G401.6 (cell line): Measurements from ENCODE around the gene MMP17.
"Not testable (repeated sequence)": the region's sequence is repeated elsewhere in the genome, so short reads cannot be mapped to it uniquely, and the experiment has no call there.

Source experiments
- FAIRE-seq: peaks from 2 replicates; lab custom pipeline; 2012; peaks lifted over from hg19 to GRCh38; lab: Jason Lieb, UNC

The MMP17 gene

DNA sequence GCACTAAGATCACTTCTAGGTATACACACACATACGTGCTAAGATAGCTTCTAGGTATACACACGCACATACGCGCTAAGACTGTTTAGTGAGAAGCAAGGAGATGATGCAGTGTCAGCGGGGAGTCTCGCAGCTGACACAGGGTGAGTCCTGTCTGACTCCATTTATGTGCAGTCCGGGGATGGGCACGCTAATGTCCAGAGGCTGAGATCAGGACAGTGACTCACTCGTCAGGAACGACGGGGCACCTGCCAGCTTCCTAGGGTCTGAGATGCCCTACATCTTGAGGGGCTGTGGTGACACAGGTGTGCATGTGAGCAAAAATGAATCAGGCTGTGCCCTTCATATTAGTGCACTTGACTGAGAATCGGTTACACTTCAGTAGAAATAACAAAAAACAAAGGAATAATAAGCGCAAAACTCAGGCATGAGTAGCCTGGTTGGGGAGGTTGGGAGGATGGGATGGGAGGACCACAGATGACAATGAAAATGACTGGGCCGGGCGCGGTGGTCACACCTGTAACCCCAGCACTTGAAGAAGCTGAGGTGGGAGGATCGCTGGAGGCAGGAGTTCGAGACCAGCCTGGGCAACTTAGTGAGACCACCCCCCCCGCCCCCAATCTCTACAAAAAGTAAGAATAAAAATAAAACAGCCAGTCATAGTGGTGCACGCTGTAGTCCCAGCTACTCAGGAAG lies 37.1 kb downstream of the MMP17 start:
- no peak for FAIRE-seq

GRCh38 chr12:131867471-131867870 lies 39.3 kb downstream of the MMP17 start:
- no peak for FAIRE-seq

DNA sequence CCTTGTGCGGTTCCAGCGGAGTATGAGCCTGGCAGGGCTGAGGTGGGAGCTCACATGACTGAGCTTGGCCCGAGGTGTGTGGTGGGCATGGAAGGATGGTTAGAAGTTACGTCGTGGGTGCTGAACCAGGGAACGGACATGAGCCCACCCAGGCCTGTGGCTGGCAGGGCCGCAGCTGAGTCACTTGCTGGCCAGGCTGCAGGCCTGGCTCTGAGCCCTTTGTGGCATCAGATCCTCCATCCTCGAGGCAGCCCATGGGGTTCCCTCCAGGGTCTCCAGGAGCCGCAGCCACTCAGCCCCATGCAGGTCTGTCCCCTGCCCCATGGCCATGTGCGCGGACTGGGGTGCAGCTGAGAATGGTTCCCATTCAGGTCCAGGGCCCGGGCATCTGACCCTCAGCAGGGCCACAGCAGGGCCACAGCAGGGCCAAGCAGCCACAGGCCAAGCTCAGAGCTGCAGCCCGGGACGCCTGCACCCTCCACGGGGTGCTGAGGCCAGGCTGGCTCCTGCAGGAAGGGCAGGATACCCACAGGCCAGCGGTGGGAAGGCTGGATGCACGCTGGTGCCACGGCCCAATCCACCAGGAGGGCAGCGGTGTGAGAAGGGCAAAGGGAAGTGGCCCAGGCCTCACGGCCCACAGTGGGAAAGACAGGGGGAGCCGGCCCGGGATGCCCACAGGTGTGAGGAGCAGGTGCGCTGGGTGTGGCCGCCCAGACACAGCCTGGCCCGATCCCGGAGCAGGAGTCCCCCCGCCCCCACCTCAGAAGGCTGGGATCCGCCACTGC lies 39.9 kb downstream of the MMP17 start:
- no peak for FAIRE-seq

GRCh38 chr12:131869871-131870418 lies 41.8 kb downstream of the MMP17 start:
- FAIRE-seq = no peak

DNA sequence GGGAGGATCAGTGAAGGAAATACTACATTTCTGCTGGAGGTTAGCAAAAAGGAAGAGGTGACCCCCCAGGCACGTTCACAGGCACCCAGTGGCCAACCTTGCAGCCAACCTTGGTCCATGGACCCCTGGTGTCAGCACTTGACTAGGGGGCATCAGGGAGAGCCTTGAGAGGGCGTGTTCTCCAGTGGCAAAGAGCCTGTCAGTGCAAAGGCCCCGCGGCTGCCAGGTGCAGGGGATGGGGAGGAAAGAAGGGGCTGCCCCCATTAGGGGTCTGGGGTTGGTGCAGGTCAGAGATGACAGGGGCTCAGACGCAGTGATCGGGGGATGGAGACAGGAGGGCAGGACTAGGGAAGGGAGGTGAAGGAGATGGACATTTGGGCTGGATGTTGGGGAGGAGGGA lies 43.5 kb downstream of the MMP17 start:
- FAIRE-seq = no peak

GRCh38 chr12:131872154-131873051 lies 44.2 kb downstream of the MMP17 start:
- no peak for FAIRE-seq

DNA sequence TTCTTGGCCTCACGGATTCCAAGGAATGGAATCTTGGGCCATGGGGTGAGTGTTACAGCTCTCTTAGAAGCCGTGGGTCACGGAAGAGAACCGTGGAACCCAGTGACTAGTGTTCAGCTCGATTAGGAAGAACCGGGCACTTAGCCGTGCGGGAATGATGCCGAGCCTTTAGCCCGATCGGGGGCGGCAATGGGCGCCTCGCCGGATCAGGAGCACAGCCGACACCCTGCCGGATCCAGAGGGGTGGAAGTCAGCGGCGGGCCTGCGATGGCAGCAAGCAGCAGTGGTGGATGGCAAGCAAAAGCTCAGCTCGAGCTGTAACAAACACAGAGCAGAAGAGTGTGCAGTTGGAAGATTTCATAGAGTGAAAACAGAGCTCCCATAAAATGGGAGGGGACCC lies 45.1 kb downstream of the MMP17 start:
- no peak for FAIRE-seq

DNA sequence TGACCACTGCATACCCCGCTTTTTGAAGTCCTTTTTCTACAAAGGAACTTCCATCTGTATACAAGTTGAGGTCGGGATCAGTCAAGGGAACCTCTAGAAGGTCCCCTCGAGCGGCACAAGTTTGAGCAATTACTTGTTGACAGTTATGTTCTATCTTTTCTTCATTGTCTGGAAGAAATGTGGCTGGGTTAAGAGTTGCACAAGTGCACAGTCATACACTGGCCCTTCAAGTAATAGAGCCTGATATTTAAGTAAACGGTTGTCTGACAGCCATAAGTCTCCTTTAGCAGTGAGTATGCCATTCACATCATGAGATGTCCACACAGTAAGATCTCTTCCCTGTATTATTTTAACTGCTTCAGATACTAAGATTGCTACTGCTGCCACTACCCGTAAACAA lies 46.8 kb downstream of the MMP17 start:
- not testable (repeated sequence) for FAIRE-seq

DNA sequence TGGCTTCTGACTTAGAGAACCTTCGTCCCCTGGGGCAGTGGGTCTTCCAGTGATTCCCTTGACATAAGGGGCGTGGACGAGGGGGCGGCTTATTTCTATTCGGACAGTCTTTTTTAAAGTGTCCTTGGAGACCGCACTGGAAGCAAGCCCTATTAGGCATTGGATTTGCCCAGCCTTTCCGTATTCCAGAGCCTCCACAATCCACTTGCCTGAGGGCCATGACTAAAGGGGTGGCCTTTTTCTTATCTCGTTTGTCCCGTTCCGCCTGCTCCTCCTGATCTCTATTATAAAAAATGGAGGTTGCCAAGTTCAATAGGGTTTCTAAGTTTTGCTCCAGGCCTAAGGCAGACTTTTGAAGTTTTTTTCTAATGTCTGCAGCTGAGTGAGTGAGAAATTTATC lies 49.0 kb downstream of the MMP17 start:
- not testable (repeated sequence) for FAIRE-seq

DNA sequence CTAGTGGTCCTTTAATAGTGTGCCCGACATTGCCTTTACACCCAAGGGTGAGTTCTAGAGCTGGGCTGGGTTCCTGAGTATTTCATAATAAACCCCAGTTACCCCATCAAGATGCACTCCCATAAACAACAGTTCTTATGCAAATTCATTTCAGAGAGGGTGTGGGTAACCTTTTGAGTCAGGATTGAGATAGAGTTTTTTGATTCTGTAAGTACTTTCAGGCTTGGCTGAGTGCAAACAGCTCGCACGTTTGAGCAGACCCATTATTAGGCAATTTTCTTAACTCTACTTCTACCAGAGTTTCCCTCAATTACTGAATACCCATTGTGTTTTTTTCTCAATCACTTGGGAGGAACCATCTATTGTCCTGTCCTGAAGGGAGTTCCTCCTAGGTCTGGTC lies 50.2 kb downstream of the MMP17 start:
- not testable (repeated sequence) for FAIRE-seq

GRCh38 chr12:131882804-131883520 lies 54.8 kb downstream of the MMP17 start:
- no peak for FAIRE-seq

DNA sequence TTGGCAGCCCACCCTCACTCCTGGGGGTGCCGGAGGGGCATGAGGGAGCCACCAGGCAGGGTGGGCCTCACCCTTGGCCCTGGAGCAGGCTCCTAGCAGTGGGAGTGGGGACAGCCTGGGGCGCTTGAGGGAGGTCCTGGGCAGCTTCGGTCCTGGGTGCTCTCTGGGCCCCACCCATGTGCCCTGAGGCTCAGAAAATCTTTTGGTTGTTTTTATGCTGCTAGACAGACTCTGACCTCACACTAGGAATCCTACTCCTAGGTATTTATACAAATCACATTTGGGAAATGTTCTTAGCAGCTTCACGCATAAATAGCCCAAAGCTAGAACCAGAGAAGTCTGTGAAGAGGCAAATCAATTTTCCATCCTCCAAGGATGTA lies 55.3 kb downstream of the MMP17 start:
- no peak for FAIRE-seq

- not testable (repeated sequence) for FAIRE-seq
These were observed 56.9 kb downstream of the MMP17 start for GRCh38 chr12:131885076-131885475.

DNA sequence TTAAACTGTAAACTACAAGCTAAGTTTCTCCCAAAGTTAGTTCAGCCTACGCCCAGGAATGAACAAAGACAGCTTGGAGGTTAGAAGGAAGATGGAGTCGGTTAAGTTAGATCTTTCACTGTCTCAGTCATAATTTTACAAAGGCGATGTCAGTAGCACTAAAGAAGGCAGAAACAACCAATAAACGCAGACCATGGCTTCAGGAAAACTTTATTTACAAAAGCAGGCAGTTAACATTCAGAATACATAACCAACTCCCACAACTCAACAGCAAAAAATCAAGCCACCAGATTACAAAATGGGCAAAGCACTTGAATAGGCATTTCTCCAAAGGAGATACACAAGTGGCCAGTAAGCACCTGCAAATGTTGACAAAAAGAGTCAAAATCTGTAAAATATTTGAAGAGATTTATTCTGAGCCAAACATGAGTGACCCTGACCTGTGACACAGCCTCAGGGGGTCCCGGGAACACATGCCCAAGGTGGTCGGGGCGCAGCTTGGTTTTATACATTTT lies 57.4 kb downstream of the MMP17 start:
- FAIRE-seq = no peak

DNA sequence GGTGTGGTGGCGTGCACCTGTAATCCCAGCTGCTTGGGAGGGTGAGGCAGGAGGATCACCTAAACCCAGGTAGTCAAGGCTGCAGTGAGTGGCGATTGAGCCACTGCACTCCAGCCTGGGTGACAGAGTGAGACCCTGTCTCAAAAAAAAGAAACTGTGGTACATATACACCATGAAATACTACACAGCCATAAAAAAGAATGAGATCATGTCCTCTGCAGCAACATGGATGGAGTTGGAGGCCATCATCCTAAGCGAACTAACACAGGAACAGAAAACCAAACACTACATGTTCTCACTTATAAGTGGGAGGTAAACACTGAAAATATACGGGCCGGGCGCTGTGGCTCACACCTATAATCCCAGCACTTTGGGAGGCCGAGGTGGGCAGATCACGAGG lies 63.5 kb downstream of the MMP17 start:
- not testable (repeated sequence) for FAIRE-seq

DNA sequence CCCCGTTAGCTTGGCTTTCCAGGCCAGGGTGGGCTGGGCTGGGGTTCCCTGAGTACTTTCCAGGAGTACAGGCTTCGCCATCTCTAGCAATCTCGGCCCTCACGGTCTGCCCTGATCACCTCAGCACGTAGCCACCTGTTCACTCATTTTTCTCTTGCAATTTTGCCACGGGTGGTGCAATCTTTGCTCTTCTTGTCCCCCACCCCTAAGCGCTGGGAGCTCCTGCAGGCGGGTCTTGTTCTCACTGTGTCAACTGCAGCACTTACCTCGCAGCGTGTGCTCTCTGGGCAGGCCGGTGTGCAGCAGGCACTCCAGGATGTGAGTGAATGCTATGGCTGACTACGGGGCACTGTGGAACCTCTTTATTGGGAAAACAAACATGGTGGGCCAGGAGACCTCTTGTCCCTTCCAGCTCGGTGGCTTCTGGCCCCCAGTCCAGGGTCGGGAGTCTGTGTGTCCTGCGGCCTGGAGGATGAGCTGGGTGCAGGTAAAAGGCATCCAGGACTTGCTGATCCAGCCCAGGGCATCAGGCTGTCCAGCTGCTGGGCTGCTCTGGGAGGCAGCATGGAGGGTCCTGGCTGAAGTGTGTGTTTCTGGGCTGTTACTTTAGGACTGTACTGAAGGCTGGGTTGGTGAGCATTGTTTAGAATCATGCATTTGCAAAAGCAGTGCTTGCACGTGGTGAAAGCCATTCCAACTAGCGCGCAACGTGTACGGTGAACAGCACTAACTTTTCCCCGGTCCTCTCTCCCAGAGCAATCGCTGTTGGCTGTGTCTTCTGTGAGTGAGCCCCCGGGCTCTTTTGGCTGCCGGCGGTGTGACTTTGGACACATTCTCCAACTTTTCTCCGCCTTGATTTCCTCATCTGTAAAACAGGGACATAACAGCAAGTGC lies 64.8 kb downstream of the MMP17 start:
- no peak for FAIRE-seq

- no peak for FAIRE-seq
These were observed 65.6 kb downstream of the MMP17 start for GRCh38 chr12:131893605-131894312.

DNA sequence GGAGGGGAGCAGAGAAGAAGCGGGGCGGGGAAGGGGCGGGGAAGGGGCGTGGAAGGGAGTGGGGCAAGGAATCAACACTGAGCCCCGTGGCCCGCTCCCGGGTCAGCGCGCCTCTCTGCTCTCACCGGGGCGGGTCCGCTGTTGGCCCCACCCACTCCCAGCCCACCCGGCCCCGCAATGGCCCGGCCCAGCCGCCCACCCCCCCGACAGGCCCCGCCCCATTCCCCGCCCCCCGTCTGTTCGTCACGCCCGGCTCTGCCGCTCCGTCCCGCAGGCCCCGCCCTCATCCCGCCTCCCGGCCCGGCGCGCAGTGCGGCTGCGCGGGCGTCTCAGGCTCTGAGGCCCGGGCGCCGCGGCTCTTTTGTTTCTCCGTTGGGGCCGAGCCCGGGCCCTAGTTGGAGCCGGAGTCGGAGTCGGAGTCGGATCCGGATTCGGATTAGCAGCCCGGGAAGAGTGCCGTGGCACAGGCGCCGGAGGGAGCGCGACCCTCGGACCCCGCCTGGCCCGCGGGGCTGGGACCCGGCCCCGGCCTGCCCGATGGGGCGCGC lies 66.2 kb downstream of the MMP17 start, which contains the start of gene ULK1:
Gene ULK1 (plus strand): TSS at position 310 of the 548 bp plus-strand sequence. CDS start 380 bp downstream, outside the sequence.
- FAIRE-seq = no peak

- FAIRE-seq = no peak
These were observed 66.9 kb downstream of the MMP17 start for GRCh38 chr12:131894981-131895639.
